M059J (cell line): Measurements from ENCODE around the gene GUF1. TPM values are rescaled to one million over a fixed set of nuclear protein-coding genes. Genes with fewer than 3 reads are reported as not detected.
A peak's percentile ranks its signal among the peaks of the same experiment; 100 is the strongest.

Experiments used
- DNase-seq: peaks from one replicate; pipeline ENCODE4 v3.0.0-alpha.2; 2012; ENCODE audit warnings: low read depth
- total RNA-seq: library from RNA; depleted of rRNA; stranded (reverse); fragments of >200 nt; shearing (Covaris generic); gene quantifications from 2 replicates; pipeline ENCODE4 v1.2.3, GENCODE V29; 2014; rRNA removed

Gene GUF1, protein sequence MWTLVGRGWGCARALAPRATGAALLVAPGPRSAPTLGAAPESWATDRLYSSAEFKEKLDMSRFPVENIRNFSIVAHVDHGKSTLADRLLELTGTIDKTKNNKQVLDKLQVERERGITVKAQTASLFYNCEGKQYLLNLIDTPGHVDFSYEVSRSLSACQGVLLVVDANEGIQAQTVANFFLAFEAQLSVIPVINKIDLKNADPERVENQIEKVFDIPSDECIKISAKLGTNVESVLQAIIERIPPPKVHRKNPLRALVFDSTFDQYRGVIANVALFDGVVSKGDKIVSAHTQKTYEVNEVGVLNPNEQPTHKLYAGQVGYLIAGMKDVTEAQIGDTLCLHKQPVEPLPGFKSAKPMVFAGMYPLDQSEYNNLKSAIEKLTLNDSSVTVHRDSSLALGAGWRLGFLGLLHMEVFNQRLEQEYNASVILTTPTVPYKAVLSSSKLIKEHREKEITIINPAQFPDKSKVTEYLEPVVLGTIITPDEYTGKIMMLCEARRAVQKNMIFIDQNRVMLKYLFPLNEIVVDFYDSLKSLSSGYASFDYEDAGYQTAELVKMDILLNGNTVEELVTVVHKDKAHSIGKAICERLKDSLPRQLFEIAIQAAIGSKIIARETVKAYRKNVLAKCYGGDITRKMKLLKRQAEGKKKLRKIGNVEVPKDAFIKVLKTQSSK
- 9.3 and 14.4 TPM in 2 replicates for total RNA-seq

DNA sequence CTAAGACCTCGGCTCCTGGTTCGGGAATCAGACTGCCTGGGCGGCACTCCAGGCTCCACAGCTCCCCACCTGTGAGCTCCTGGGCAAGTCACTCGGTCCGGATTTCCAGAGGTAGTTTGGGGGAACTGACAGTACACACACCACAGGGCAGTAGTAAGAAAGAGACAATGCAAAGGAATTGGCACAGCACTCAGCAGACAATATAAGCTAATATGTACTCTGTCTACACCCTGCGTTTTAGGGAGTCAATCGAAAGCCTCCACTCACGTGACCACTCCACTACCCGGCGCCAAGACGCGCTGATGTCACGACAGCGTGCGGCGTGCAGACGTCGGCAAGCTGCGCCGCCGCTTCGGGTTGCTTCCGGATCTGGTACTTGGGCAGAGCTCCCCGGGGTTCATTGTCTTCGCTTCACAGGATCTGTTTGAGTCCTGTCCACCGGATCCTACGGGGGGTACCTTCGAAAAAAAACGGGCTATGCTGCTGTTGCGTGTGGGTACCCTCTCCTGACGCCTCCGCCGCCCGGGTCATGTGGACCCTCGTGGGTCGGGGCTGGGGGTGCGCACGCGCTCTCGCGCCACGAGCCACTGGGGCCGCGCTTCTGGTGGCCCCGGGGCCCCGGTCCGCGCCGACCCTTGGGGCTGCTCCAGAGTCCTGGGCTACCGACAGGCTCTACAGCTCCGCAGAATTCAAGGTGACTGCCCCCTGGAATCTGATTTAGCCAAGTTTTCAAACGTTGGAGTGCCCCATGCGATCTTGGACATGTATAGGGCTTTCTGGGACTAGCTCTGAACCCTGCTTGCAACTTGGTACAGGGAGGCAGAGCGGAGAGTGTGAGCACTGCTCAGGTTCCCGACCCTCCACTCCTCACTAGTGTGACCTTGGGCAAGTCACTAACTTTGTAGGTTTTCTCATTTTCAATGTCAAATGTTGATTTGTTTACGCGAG is at the start of gene GUF1:
Gene GUF1 (plus strand): TSS at position 327 of the 948 bp plus-strand sequence. CDS start 203 bp downstream, at position 530.
- DNase-seq: peak; percentile 88

DNA sequence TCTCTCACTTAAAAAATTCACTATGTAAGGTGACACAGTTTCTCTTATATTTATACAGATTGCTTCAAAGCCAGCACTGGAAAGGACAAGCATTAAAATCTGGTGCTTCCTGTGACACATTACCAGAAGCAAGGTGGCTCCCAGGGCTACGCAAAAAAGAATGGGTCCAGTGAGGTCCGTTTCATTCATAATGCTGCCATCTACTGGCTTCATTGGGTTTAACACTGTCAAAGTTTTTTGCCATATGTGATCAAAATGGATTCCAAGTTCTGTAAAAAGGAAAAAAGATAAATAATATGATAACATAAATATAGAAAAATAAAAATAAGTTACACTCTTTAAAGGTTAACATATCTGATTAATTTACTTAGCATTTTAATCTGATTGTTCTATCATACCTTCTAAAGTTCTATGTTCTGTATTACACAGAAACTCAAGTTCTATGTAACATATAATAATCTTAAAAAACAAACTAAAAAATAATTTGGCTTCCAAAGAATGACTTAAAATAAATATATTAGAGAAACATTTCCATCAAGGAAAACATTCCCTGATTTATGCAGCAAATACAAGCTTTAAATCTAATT is 48.8 kb upstream of the GUF1 start:
- DNase-seq: peak; percentile 43

DNA sequence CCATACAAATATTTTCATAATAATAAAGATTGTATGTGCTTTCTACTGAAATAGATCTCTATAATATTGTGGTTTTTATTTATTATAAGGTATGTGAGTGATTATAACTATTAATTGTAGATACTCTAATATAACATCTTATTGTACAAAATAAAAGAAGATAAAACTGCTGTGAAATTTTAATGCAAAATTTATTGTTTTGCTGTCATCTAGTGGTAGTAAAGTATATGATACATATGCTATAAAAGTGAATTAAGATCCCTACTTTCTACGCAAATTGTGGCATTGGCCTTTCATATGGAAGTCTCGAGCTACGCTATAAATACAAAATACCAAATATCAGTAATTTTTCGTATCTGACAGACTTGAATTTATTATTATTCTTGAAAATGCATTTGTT is 46.1 kb upstream of the GUF1 start:
- no peak for DNase-seq

DNA sequence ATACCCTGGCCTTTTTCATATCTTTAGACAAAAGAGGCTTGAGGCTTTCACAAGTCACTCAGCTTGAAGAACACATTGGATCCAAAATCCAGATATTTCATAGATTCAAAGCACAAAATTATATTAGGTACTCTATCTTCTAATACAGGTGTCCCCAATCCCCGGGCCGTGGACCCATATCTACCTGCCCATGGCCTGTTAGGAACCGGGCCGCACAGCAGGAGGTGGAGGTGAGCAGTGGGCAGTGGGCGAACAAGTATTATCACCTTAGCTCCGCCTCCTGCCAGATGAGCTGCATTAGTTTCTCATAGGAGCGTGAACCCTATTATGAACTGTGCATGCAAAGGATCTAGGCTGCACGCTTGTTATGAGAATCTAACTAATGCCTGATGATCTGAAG is 45.5 kb upstream of the GUF1 start:
- DNase-seq: no peak

GRCh38 chr4:44638091-44638490 is 40.1 kb upstream of the GUF1 start:
- no peak for DNase-seq

DNA sequence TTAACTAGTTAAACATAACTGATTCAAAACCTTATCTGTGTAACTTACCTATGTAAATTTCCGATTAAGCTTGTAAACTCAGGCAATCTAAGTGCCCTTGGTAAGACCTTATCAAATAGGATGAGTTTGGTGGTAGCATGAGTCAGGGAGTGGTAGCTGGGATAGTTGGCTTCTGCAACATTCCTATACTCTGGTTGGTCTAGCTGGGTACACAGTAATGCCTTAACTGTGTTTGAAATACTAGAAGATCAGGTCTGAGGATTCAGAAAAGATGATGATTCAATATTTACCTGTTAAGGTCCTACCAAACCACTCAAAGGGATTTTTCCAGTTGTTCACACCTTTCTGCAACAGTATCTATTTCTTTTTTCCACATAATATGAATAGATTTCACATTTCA is 32.1 kb upstream of the GUF1 start:
- no peak for DNase-seq

- DNase-seq: no peak
Observed at GRCh38 chr4:44651425-44651824, 26.8 kb upstream of the GUF1 start, which contains the start of gene YIPF7. TSS of gene YIPF7 (minus strand) at chr4:44651625. CDS start at chr4:44650100, 1,525 bp downstream.

DNA sequence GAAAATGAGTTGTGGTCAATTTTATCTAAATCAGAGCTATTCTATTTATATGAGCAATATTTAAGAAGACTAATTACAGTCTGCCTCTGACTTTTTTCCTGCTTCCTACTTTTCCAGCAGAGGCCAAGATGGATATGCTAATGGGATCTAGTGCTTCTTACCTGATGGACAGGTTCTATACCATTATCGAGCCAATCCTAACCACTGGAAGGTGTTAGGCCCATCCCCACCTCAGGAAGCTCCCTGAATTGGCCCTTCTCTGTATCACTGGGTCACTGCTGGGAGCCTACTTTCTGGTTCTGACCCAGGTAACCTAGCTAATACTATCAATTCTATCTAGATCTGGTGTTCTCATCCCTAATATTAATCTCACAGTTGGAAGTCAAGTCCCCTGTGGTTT is 26.2 kb upstream of the GUF1 start:
- DNase-seq: no peak

- no peak for DNase-seq
Observed at GRCh38 chr4:44660396-44660795, 17.8 kb upstream of the GUF1 start.

DNA sequence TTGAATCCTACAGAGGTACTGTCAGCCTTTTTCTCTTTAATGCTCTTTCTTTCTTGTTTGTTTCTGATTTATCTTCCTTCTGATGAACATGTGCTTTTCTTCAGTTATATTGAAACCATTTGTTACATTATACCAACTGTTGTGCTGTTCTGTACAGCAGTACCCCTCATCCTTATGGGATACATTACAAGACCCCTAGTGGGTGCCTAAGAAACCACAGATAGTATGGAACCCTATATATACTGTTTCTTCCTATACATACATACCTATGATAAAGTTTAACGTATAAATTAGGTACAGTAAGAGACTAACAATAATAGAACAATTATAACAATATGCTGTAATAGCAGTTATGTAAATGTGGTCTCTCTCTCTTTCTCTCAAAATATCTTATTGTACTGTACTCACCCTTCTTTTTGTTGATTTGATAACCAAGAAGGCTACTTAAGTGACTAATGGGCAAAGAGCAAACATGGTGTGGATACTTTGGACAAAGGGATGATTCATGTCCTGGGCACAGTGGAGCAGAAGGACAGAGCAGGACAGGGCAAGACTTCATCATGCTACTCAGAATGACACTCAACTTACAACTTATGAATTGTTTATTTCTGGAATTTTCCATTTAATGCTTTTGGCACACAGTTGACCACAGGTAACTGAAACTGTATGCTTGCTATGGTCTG is 16.1 kb upstream of the GUF1 start:
- peak; percentile 20 for DNase-seq

DNA sequence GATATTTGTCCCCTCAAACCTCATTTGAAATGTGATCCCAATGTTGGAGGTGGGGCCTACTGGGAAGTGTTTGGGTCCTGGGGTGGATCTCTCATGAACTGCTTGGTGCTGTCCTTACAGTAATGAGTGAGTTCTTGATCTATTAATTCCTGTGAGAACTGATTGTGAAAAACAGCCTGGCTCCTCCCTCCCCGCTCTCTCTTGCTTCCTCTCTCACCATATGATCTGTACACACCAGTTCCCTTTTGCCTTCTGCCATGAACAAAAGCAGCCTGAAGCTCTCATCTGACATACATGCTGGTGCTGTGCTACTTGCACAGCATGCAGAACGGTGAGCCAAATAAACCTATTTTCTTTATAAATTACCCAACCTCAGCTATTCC is 15.6 kb upstream of the GUF1 start:
- DNase-seq: no peak

DNA sequence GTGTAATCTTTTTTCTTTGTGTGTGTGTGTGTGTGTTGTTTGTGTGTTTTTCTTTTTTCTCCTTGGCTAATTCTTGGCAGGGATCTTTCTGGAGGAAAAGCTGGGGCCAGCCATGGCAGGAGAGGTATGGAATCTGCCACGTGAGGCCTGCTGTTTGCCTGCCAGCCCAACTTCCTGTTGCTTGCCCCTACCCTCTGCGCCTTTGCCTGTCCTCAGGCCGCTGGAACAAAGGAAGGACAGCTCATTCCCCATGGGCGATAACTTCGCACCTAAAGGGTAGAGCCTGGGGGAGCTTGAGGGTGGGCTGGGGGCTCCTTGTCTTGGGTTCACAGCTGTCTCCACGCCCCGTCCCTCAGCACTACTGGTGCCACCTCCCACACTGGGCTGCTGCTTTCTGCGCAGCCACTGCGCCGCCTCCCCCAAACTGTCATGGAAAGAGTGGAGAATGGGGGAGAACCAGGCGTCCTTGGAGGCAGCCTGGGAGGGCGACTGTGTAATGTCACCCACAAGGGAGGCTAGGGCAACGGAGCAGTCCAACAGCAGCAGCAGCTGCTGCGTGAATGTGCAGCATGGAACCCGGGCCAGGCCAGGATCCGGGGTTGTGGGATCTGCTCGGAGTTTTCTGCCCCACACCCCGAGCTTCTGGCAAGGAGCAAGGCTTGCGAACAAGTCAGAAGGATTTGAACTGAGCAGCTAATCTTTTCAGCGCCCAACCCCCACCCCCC is 14.5 kb upstream of the GUF1 start:
- no peak for DNase-seq

DNA sequence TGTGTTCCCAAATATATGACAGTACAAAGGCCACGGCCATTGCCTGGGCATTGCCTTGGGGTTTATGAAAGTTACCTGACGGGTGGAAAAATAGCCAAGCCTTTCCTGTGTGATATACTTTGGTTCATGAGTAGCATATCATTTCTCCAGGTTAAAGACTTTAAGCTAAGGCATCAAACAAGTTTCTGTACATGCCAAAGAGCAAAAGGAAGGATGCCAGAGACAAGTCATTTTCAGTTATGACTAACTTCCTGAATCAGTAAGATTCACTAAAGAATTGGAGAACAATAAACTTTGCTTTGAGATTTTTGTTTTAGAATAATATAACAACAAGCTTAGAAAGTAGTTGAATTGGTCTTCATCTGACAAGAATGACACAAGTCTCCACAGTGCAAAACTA is 9.7 kb upstream of the GUF1 start:
- DNase-seq: no peak

- no peak for DNase-seq
Observed at GRCh38 chr4:44670506-44671199, 7.6 kb upstream of the GUF1 start.

DNA sequence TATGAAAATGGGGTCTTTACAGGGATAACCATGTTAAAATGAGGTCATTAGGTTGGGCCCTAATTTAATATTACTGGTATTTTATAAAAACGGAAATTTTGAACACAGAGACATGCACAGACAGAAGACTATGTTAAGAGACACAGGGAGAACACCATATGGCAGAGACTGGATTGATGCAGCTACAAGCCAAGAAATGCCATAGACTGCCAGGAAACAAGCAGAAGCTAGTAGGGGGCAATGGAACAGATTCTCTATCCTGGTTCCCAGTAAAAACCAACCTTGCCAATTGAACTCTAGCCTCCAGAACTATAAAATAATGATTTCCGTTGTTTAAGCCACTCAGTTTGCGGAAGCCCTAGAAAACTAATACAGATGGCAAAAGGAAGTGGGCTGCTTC is 6.6 kb upstream of the GUF1 start:
- no peak for DNase-seq

- no peak for DNase-seq
Observed at GRCh38 chr4:44674471-44674870, 3.7 kb upstream of the GUF1 start.

DNA sequence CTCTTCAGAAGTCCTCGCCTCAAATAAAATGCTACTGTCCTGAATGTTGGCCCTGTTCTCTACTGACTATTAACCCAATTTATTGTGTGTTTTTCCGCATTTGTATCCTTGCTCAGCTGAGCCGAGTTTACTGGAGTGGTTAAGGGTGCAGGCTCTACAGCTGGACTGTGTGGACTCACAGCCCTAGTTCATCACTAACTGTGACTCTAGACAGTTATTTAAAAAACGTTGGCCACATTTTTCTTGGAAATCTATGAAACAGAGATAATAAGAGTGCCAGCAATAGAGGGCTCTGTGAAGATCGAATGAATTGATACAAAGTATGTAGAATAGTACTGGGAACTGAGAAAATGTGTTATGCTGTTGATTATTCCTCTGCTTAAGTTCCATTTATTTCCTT is 2.9 kb upstream of the GUF1 start:
- DNase-seq: no peak

GRCh38 chr4:44679060-44679459 is 840 bp downstream of the GUF1 start:
- no peak for DNase-seq

DNA sequence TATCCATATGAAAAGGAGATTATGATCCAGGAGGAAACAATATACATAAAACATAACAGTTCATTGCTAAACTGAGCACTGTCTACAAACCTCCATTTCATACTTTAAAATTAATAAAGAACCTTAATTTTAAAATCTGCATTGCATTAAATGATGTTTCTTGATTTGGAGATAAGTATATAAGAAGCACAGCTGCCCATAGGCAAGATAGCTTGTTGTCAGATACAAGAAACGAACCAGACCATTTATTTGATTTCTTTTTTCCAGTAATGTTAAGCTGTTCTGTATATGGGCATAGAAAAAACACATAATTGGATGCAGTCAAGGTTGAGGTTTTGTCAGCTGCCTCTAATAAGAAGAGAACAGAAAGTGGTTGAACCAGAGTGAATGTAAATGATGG is 6.4 kb downstream of the GUF1 start:
- no peak for DNase-seq

DNA sequence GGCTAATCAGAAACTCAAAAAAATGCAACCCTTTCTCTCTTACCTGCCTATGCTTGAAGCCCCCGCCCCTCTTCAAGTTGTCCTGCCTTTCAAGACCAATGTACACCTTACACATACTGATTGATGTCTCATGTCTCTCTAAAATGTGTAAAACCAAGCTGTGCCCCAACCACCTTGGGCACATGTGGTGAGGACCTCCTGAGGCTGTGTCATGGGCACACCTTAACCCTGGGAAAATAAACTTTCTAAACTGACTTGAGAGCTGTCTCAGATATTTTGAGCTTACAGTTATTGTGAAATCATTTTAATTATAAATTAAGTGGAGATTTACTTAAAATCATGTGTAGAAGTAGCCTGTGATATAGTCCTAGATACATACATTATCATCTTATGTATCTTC is 22.2 kb downstream of the GUF1 start:
- no peak for DNase-seq
